ENCODE results near the gene ZNF410. TPM values are rescaled to one million over a fixed set of nuclear protein-coding genes. Genes with fewer than 3 reads are reported as not detected.

ZNF410 gene
- total and polyA plus RNA-seq, 2 of the 13 experiments (the other 11 are each of a cell fraction or from before 2014, with no cell fraction given), result 19.2 to 44.3 TPM

DNA sequence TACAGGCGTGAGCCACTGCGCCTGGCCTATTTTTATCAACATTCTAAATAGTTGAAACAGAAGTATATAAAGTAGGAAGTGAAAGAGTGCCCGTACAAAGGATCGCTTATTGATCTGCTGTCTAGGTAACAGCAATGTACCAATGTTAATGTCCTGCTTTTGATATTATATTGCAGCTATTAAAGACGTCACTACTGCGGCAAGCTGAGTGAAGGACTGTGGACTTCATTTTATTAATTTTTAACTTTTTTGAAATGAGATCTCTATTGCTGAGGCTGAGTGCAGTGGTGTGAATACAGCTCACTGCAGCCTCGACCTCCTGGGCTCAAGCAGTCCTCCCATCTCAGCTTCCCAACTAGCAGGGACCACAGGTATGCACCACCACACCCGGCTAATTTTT, 24.2 kb upstream of the ZNF410 start:
- no peaks in the 10 kb centered on the region for H4K20me1 ChIP-seq (ENCODE audit: insufficient read depth, low read length)
- no peak overlapping the region for H3K27ac ChIP-seq (ENCODE audit: extremely low read length, insufficient read depth, low read length)
- ATAC-seq (no peak), DNase-seq (ENCODE audit: low spot score) (no peak), FAIRE-seq (no peak)
- H3K36me3 ChIP-seq (replicated peaks in 1 of 2; ENCODE audit: control insufficient read depth in 1 of 2, insufficient read depth in 2 of 2, low read length in 2 of 2), result 0 out of 5 replicates have a peak, but pooled peaks cover 0 to 1% of the 10 kb centered on the region in 2 experiments
- POLR2A ChIA-PET, result interaction anchor here (0.7 kb wide), 1 partner anchor 11 kb away, joined by 3 read pairs; the partner anchor contains the start of gene PTGR2
- no peaks in the 10 kb centered on the region for H3K4me1 ChIP-seq (ENCODE audit: insufficient read depth, low read length)
- in situ Hi-C loops (cut with HindIII; ENCODE audit: extremely low pct_ligation_motif_present, low pct_unique_long_range_greater_than_20kb), result no loop called here
- no peaks in the 10 kb centered on the region for H3K27me3 ChIP-seq (ENCODE audit: control insufficient read depth in 1 of 2, insufficient read depth in 2 of 2, low read length in 2 of 2)
- TF ChIP-seq ZFP62 (CRISPR knock-in tag; IDR thresholded peaks at IDR 0.05), result no peak
- TF ChIP-seq DMAP1 (CRISPR knock-in tag; IDR thresholded peaks at IDR 0.05), result no peak
- TF ChIP-seq ZNF160 (CRISPR knock-in tag; IDR thresholded peaks at IDR 0.05), result no peak
- no peak for TF ChIP-seq SMARCC2 (IDR thresholded peaks at IDR 0.05)
- no peak for TF ChIP-seq ZSCAN21 (CRISPR knock-in tag; IDR thresholded peaks at IDR 0.05; ENCODE audit: borderline replicate concordance)
- no peak for TF ChIP-seq NKX3-1 (CRISPR knock-in tag; IDR thresholded peaks at IDR 0.05)
- TF ChIP-seq, protein P1, sequence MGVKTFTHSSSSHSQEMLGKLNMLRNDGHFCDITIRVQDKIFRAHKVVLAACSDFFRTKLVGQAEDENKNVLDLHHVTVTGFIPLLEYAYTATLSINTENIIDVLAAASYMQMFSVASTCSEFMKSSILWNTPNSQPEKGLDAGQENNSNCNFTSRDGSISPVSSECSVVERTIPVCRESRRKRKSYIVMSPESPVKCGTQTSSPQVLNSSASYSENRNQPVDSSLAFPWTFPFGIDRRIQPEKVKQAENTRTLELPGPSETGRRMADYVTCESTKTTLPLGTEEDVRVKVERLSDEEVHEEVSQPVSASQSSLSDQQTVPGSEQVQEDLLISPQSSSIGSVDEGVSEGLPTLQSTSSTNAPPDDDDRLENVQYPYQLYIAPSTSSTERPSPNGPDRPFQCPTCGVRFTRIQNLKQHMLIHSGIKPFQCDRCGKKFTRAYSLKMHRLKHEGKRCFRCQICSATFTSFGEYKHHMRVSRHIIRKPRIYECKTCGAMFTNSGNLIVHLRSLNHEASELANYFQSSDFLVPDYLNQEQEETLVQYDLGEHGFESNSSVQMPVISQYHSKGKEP (CRISPR knock-in tag; IDR thresholded peaks at IDR 0.05), result no peak
- TF ChIP-seq TRIM24 (CRISPR knock-in tag; IDR thresholded peaks at IDR 0.05), result no peak
- CTCF ChIA-PET (ENCODE audit: low intra/inter-chr PET ratio, low total read pairs), result no interaction called here
- no peaks in the 10 kb centered on the region for H3K9me3 ChIP-seq (ENCODE audit: low read length)
- no TSS peak for BruUV-seq (replicated peaks)
- no peak overlapping the region for H3K4me3 ChIP-seq (replicated peaks in 1 of 3; ENCODE audit: insufficient read depth in 1 of 3, low read depth in 2 of 3, low read length in 3 of 3)
- 95% methylated on average over 8 of the region's 8 CpGs for WGBS (ENCODE audit: low lambda C conversion rate)
- H2AFZ ChIP-seq (ENCODE audit: low read length), result no peak overlapping the region
- no peak overlapping the region for H3K4me2 ChIP-seq (ENCODE audit: low read depth, low read length)
- intact Hi-C loops (cut with micrococcal nuclease; ENCODE audit: unreplicated experiment), result no loop called here
- no peaks in the 10 kb centered on the region for H3K79me2 ChIP-seq (ENCODE audit: insufficient read depth, low read length)
- no peak overlapping the region for H3K9ac ChIP-seq (ENCODE audit: insufficient read depth, low read depth, low read length)

DNA sequence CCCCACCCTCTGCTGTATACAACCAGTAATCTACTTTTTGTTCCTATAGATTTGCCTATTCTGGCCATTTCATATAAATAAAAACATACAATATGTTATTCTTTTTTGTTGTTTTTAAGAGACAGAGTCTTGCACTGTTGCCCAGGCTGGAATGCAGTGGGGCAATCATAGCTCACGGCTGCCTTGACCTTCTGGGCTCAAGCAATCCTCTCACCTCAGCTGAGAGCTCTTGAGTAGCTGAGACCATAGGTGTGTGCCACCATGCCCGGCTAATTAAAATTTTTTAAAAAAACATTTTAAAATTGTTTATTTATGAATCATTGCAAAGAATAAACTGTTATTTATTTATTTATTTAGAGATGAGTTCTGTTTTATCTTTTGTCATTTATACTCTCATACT, 23.4 kb upstream of the ZNF410 start:
- ChIA-PET POLR2A (interaction anchor here (1.5 kb wide), 1 partner anchor 12 kb away, joined by 3 read pairs; no protein-coding TSS in a partner anchor), CTCF (ENCODE audit: low intra/inter-chr PET ratio, low total read pairs) (no interaction called here)
- in situ Hi-C loops (cut with HindIII; ENCODE audit: extremely low pct_ligation_motif_present, low pct_unique_long_range_greater_than_20kb) (no loop called here), intact Hi-C loops (cut with micrococcal nuclease; ENCODE audit: unreplicated experiment) (no loop called here)
- H3K4me3 ChIP-seq (replicated peaks in 1 of 3; ENCODE audit: insufficient read depth in 1 of 3, low read depth in 2 of 3, low read length in 3 of 3), result no peak overlapping the region
- 0 out of 5 replicates have a peak, but pooled peaks cover 0 to 1% of the 10 kb centered on the region in 2 experiments for H3K36me3 ChIP-seq (replicated peaks in 1 of 2; ENCODE audit: control insufficient read depth in 1 of 2, insufficient read depth in 2 of 2, low read length in 2 of 2)
- no peak overlapping the region for H3K9ac ChIP-seq (ENCODE audit: insufficient read depth, low read depth, low read length)
- no TSS peak for BruUV-seq (replicated peaks)
- DNase-seq (ENCODE audit: low spot score), result no peak
- ATAC-seq, result no peak
- no peaks in the 10 kb centered on the region for H3K4me1 ChIP-seq (ENCODE audit: insufficient read depth, low read length)
- H3K79me2 ChIP-seq (ENCODE audit: insufficient read depth, low read length), result no peaks in the 10 kb centered on the region
- H3K27me3 ChIP-seq (ENCODE audit: control insufficient read depth in 1 of 2, insufficient read depth in 2 of 2, low read length in 2 of 2), result no peaks in the 10 kb centered on the region
- no peak overlapping the region for H3K4me2 ChIP-seq (ENCODE audit: low read depth, low read length)
- 96% methylated on average over 2 of the region's 2 CpGs for WGBS (ENCODE audit: low lambda C conversion rate)
- no peak overlapping the region for H2AFZ ChIP-seq (ENCODE audit: low read length)
- no peak for FAIRE-seq
- no peak overlapping the region for H3K27ac ChIP-seq (ENCODE audit: extremely low read length, insufficient read depth, low read length)
- H4K20me1 ChIP-seq (ENCODE audit: insufficient read depth, low read length), result no peaks in the 10 kb centered on the region
- no peak for TF ChIP-seq ZNF383 (CRISPR knock-in tag; IDR thresholded peaks at IDR 0.05; ENCODE audit: borderline replicate concordance)
- TF ChIP-seq ZNF619 (CRISPR knock-in tag; IDR thresholded peaks at IDR 0.05), result no peak
- TF ChIP-seq HDAC2 (CRISPR knock-in tag; IDR thresholded peaks at IDR 0.05), result no peak
- no peak for TF ChIP-seq ZNF441 (CRISPR knock-in tag; IDR thresholded peaks at IDR 0.05; ENCODE audit: borderline replicate concordance)
- TF ChIP-seq HDAC6 (IDR thresholded peaks at IDR 0.05; ENCODE audit: low read depth, low read length), result no peak
- TF ChIP-seq, protein P2, sequence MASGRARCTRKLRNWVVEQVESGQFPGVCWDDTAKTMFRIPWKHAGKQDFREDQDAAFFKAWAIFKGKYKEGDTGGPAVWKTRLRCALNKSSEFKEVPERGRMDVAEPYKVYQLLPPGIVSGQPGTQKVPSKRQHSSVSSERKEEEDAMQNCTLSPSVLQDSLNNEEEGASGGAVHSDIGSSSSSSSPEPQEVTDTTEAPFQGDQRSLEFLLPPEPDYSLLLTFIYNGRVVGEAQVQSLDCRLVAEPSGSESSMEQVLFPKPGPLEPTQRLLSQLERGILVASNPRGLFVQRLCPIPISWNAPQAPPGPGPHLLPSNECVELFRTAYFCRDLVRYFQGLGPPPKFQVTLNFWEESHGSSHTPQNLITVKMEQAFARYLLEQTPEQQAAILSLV (CRISPR knock-in tag; IDR thresholded peaks at IDR 0.05; ENCODE audit: borderline replicate concordance), result no peak
- no peak for TF ChIP-seq MTA1 (CRISPR knock-in tag; IDR thresholded peaks at IDR 0.05; ENCODE audit: borderline replicate concordance)
- no peak for TF ChIP-seq KDM6A (CRISPR knock-in tag; IDR thresholded peaks at IDR 0.05; ENCODE audit: low read depth)
- TF ChIP-seq CENPX (CRISPR knock-in tag; IDR thresholded peaks at IDR 0.05), result no peak
- no peak for TF ChIP-seq KLF12 (CRISPR knock-in tag; IDR thresholded peaks at IDR 0.05; ENCODE audit: borderline replicate concordance)
- TF ChIP-seq ZFX (CRISPR knock-in tag; IDR thresholded peaks at IDR 0.05; ENCODE audit: low read depth), result no peak
- TF ChIP-seq RAD51 (IDR thresholded peaks at IDR 0.05; ENCODE audit: borderline replicate concordance), result no peak
- H3K9me3 ChIP-seq (ENCODE audit: low read length), result no peaks in the 10 kb centered on the region

All from HepG2 (cell line).